HG03565 (cell line): ENCODE results near the gene LANCL1.

Experiments
- ATAC-seq: cut with Tn5 transposase; IDR thresholded peaks from one replicate; pipeline ENCODE4 v1.9.1; 2021; ENCODE audit warnings: mild to moderate bottlenecking, moderate library complexity; ENCODE audit not compliant: unreplicated experiment

Gene LANCL1

GRCh38 chr2:210412660-210413059 is 63.9 kb downstream of the LANCL1 start:
- ATAC-seq, result no peak

DNA sequence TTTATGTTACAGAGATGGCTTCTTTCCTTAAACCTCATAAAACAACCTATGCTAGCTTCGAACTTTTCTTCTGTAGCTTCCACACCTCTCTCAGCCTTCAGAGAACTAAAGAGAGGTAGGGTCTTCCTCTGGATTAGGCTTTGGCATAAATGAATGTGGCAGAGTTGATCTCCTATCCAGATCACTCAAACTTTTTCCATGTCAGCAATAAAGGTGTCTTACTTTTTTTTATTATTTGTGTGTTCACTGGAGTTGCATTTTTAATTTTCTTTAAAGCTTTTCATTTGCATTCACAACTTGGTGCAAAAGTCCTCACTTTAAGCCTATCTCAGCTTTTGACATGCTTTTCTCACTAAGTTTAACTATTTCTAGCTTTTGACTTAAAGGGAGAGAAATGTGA is 66.0 kb downstream of the LANCL1 start:
- no peak for ATAC-seq

DNA sequence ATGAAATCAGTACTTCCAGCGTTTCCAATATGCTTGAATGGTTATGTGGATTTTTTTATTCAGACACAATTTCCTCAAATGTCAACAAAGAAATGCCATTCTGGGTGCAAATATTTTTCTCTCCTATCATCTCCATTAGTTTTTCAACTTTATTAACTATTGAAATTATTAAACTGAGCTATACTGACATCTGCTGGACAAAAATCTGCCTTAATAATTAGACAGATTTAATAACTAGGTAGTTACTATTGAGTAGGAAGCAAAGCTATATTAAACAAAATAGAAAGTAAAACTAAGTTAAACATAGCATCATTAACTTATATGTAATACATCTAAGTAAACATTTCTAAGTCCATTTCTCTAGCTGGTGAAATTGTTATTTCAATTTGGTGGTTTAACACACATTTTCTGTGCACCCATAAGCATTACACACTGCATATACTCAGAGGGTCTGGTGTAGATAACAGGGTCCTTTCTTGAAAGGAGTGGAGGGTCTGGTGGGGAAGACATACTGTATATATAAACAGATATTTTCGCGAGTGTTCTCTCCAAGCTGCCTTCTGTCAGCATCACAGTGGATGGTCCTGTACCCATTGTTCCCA is 77.0 kb downstream of the LANCL1 start:
- ATAC-seq, result no peak

- ATAC-seq, result no peak
Observed at GRCh38 chr2:210392469-210392881, 84.1 kb downstream of the LANCL1 start.

- ATAC-seq, result no peak
Observed at GRCh38 chr2:210389856-210390255, 86.7 kb downstream of the LANCL1 start.

DNA sequence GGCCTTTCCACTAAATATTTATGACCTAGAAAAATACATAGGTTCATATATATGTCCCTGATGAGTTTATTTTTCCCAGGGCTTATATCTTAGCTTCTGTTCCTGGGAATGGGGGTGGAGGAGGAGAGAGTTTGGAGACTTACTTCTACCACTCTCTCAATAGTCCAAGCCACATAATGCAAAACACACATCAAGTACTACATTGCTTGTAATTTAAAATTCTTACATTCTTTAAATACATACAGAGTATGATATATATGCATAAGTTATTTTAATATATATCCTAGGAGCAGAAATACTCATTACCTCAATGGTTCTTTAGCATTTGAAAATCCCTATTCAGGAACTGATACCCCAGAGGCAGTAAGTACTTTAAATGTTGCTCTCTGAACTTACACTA is 88.4 kb downstream of the LANCL1 start:
- no peak for ATAC-seq

DNA sequence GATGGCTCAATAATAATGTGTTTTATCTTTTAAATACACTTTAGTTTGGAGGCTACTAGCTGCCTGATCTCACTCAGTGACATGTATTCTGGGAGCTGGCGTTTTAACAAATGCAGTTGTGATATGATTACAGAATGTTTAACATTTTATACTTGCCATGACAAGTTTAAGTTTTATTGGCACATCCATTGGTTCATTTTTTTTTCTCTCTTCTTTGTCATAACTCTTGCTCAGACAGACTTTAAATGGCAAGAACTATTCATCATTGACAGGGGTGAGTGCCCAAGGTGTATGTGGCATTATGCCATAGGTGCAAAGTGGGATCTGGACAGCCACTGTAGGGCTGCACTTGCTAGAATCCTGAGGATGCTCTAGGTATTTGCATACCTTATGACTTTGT is 89.5 kb downstream of the LANCL1 start:
- no peak for ATAC-seq
